SK-N-SH (cell line): ENCODE results near the gene PAX2. TPM values are rescaled to one million over a fixed set of nuclear protein-coding genes. Genes with fewer than 3 reads are reported as not detected.

Source experiments
- CTCF ChIA-PET: fragments of 300-600, 350-600 bp; formaldehyde crosslinking; extraction: SDS; loops from one replicate; lab custom pipeline; 2021; lab: Yijun Ruan, JAX
- POLR2A ChIA-PET: fragments of 350-600 bp; sonication (Branson Sonifier 250); formaldehyde crosslinking; extraction: SDS; loops from one replicate; lab custom pipeline; 2020; ENCODE audit warnings: antibody characterized with exemption, inconsistent platforms; lab: Yijun Ruan, JAX
- DNase-seq: peaks from one replicate; pipeline ENCODE4 v3.0.0; 2012
- H2AFZ ChIP-seq: fragments of 200-600 bp; sonication (generic); 2 replicates; pipeline ENCODE4 v1.8.1; 2016; ENCODE audit warnings: antibody characterized with exemption, mild to moderate bottlenecking, low read depth
- H3F3A ChIP-seq: fragments of 200-600 bp; sonication (generic); replicated peaks from 2 replicates; pipeline ENCODE3; 2016; ENCODE audit warnings: antibody characterized with exemption, mild to moderate bottlenecking; ENCODE audit not compliant: insufficient read depth
- H3K27ac ChIP-seq, 2 experiments: fragments of 200-500 bp in 1 of 2; fragments of 200-600 bp in 1 of 2; sonication (Bioruptor generic) in 1 of 2; sonication (generic), shearing (Covaris generic) in 1 of 2; 2 replicates each; pipeline versions ENCODE4 v1.5.1 to v1.6.1; 2014 to 2016; ENCODE audit warnings: low read depth in 2 of 2, inconsistent platforms in 1 of 2, low read length in 1 of 2, mild to moderate bottlenecking in 1 of 2, mixed read lengths in 1 of 2
- H3K27me3 ChIP-seq: fragments of 200-600 bp; sonication (generic), shearing (Covaris generic); 2 replicates; pipeline ENCODE4 v1.6.1; 2016; ENCODE audit warnings: mixed run types; ENCODE audit not compliant: insufficient read depth
- H3K36me3 ChIP-seq, 2 experiments: fragments of 200-500 bp in 1 of 2; fragments of 200-600 bp in 1 of 2; sonication (Bioruptor generic) in 1 of 2; sonication (generic) in 1 of 2; replicated peaks in 1 of 2; 2 replicates each; pipeline versions ENCODE3 to v1.5.1; 2014 to 2016; ENCODE audit warnings: low read length in 1 of 2, mild to moderate bottlenecking in 1 of 2; ENCODE audit not compliant: insufficient read depth in 2 of 2, control insufficient read depth in 1 of 2
- H3K4me1 ChIP-seq, 2 experiments: fragments of 200-500 bp in 1 of 2; fragments of 200-600 bp in 1 of 2; sonication (Bioruptor generic) in 1 of 2; sonication (generic), shearing (Covaris generic) in 1 of 2; 2 replicates each; pipeline versions ENCODE4 v1.5.1 to v1.6.1; 2014 to 2016; ENCODE audit warnings: low read depth in 1 of 2, low read length in 1 of 2, mixed run types in 1 of 2; ENCODE audit not compliant: insufficient read depth in 2 of 2, control insufficient read depth in 1 of 2
- H3K4me2 ChIP-seq: fragments of 200-600 bp; sonication (generic), shearing (Covaris generic); 2 replicates; pipeline ENCODE4 v1.6.1; 2017; ENCODE audit warnings: mixed run types
- H3K4me3 ChIP-seq, 2 experiments: fragments of 200-500 bp in 1 of 2; fragments of 200-600 bp in 1 of 2; sonication (Bioruptor generic) in 1 of 2; sonication (generic), shearing (Covaris generic) in 1 of 2; 2 replicates each; pipeline versions ENCODE4 v1.5.1 to v1.8.1; 2014 to 2016; ENCODE audit warnings: low read depth in 2 of 2, inconsistent platforms in 1 of 2, low read length in 1 of 2, mild to moderate bottlenecking in 1 of 2, mixed read lengths in 1 of 2, moderate library complexity in 1 of 2
- H3K79me2 ChIP-seq: fragments of 200-600 bp; sonication (generic); 2 replicates; pipeline ENCODE4 v1.8.1; 2017; ENCODE audit warnings: mild to moderate bottlenecking; ENCODE audit not compliant: insufficient read depth
- H3K9ac ChIP-seq: fragments of 200-600 bp; sonication (generic); 2 replicates; pipeline ENCODE4 v1.6.1; 2017; ENCODE audit warnings: mixed run types
- H3K9me2 ChIP-seq: fragments of 200-600 bp; sonication (generic); 2 replicates; pipeline ENCODE4 v1.6.1; 2017; ENCODE audit warnings: mixed run types
- H3K9me3 ChIP-seq: fragments of 200-600 bp; sonication (generic); 2 replicates; pipeline ENCODE4 v1.6.1; 2017; ENCODE audit warnings: mixed run types, mild to moderate bottlenecking, moderate library complexity
- H4K20me1 ChIP-seq: fragments of 200-600 bp; sonication (generic); 2 replicates; pipeline ENCODE4 v1.6.1; 2017; ENCODE audit warnings: mild to moderate bottlenecking, mixed run types; ENCODE audit not compliant: insufficient read depth
- CHD2 ChIP-seq: fragments of 150-350 bp; IDR thresholded peaks from 2 replicates; pipeline ENCODE4 v1.6.1; 2018; ENCODE audit warnings: low read length; ENCODE audit not compliant: partially characterized antibody
- CTCF ChIP-seq: fragments of 200-600 bp; sonication (generic); IDR thresholded peaks from 2 replicates; pipeline ENCODE4 v1.6.1; 2017; ENCODE audit warnings: antibody characterized with exemption, mild to moderate bottlenecking, moderate library complexity
- FOXJ3 ChIP-seq: sonication (generic); formaldehyde crosslinking; IDR thresholded peaks from 2 replicates; pipeline ENCODE4 v1.5.1; 2020; ENCODE audit warnings: mild to moderate bottlenecking, missing genetic modification reagents
- FOXM1 ChIP-seq: IDR thresholded peaks from 2 replicates; pipeline ENCODE4 v1.4.0; 2012; ENCODE audit warnings: low read depth, mild to moderate bottlenecking
- IRF3 ChIP-seq: fragments of 150-350 bp; IDR thresholded peaks from 2 replicates; pipeline ENCODE4 v1.6.1; 2016; ENCODE audit warnings: mild to moderate bottlenecking, low read depth, low read length
- NFIC ChIP-seq: IDR thresholded peaks from 2 replicates; pipeline ENCODE4 v1.4.0; 2012; ENCODE audit warnings: borderline replicate concordance
- NRF1 ChIP-seq: IDR thresholded peaks from 2 replicates; pipeline ENCODE4 v1.6.1; 2012; ENCODE audit warnings: low read depth, mild to moderate bottlenecking, low read length
- POLR2AphosphoS5 ChIP-seq: IDR thresholded peaks from 2 replicates; pipeline ENCODE4 v1.6.1; 2012; ENCODE audit warnings: low read depth, low read length
- RAD21 ChIP-seq: IDR thresholded peaks from 2 replicates; pipeline ENCODE4 v1.6.1; 2012; ENCODE audit warnings: mild to moderate bottlenecking, low read length
- RCOR1 ChIP-seq: fragments of 150-350 bp; IDR thresholded peaks from 2 replicates; pipeline ENCODE4 v1.6.1; 2017; ENCODE audit warnings: antibody characterized with exemption, low read length
- REST ChIP-seq: IDR thresholded peaks from 2 replicates; pipeline ENCODE4 v1.6.1; 2012; ENCODE audit warnings: mild to moderate bottlenecking, low read depth, low read length, moderate library complexity
- RXRA ChIP-seq: IDR thresholded peaks from 2 replicates; pipeline ENCODE4 v1.4.0; 2012; ENCODE audit warnings: low read depth, mild to moderate bottlenecking, borderline replicate concordance
- SIN3A ChIP-seq: IDR thresholded peaks from 2 replicates; pipeline ENCODE4 v1.6.1; 2012; ENCODE audit warnings: low read depth, mild to moderate bottlenecking, low read length, moderate library complexity, borderline replicate concordance
- TAF1 ChIP-seq: IDR thresholded peaks from 2 replicates; pipeline ENCODE4 v1.6.1; 2012; ENCODE audit warnings: low read depth, mild to moderate bottlenecking, low read length, moderate library complexity, borderline replicate concordance
- TEAD4 ChIP-seq: IDR thresholded peaks from 2 replicates; pipeline ENCODE4 v1.4.0; 2012; ENCODE audit warnings: mild to moderate bottlenecking, borderline replicate concordance; ENCODE audit not compliant: insufficient read depth
- USF2 ChIP-seq: fragments of 150-350 bp; IDR thresholded peaks from 2 replicates; pipeline ENCODE4 v1.6.1; 2017; ENCODE audit warnings: antibody characterized with exemption, low read length, low read depth, borderline replicate concordance
- YY1 ChIP-seq: IDR thresholded peaks from 2 replicates; pipeline ENCODE4 v1.4.0; 2012; ENCODE audit warnings: low read depth, mild to moderate bottlenecking
- WGBS: methylation state at CpG from one replicate; pipeline ENCODE4 v1.1.6; 2017; ENCODE audit warnings: low lambda C conversion rate; 5-methylcytosine and 5-hydroxymethylcytosine counted together
- polyA plus RNA-seq, 3 experiments: library from polyadenylated mRNA; depleted of rRNA; stranded (reverse); fragments of >200 nt; gene quantifications; 2 replicates each; pipeline ENCODE4 v1.2.3, GENCODE V29; 2012

Gene PAX2
- polyA plus RNA-seq, 1 of the 3 experiments (the other 2 are of a cell fraction), result not detected

GRCh38 chr10:100831742-100832141 is 86.4 kb downstream of the PAX2 start:
- Histone ChIP-seq H3K9me2 (no peaks in the 10 kb centered on the region), H3K9ac (no peak overlapping the region), H3K36me3 (no peaks in the 10 kb centered on the region), H3K27me3 (peaks cover 68% of the 10 kb centered on the region), H3K4me2 (no peak overlapping the region), H4K20me1 (no peaks in the 10 kb centered on the region), H3K4me1 (peaks cover 0 to 17% of the 10 kb centered on the region in 2 experiments; a peak in 1 of 4 replicates), H3F3A (no peaks in the 10 kb centered on the region), H2AFZ (no peak overlapping the region)
- WGBS, result 14% methylated on average over 1 of the region's 1 CpG
- TF ChIP-seq YY1, result no peak
- TF ChIP-seq FOXJ3 (CRISPR knock-in tag), result no peak
- TF ChIP-seq CHD2, result no peak
- TF ChIP-seq RCOR1, result no peak
- TF ChIP-seq RXRA, result no peak
- no peak for TF ChIP-seq NFIC
- TF ChIP-seq TAF1, result no peak
- TF ChIP-seq FOXM1, result no peak
- no peak for TF ChIP-seq POLR2AphosphoS5
- TF ChIP-seq USF2, result no peak
- no peak for TF ChIP-seq CTCF
- no peak for TF ChIP-seq RAD21
- TF ChIP-seq IRF3, result no peak
- TF ChIP-seq SIN3A, result no peak
- TF ChIP-seq NRF1, result no peak
- TF ChIP-seq, all 33 proteins: peak for 0
- Histone ChIP-seq H3K9me3 (no peaks in the 10 kb centered on the region), H3K4me3 (no peak overlapping the region), H3K27ac (no peak overlapping the region), H3K79me2 (no peaks in the 10 kb centered on the region)
- ChIA-PET POLR2A (no interaction called here), CTCF (interaction anchor here (1.1 to 6.5 kb wide), 4 partner anchors 40 to 313 kb away, joined by 3 to 33 read pairs (median 10); partner anchors contain the start of gene PAX2)
- DNase-seq, result no peak

- ChIA-PET CTCF (no interaction called here), POLR2A (no interaction called here)
- Histone ChIP-seq H3K79me2 (no peaks in the 10 kb centered on the region), H3K9ac (no peak overlapping the region), H4K20me1 (no peaks in the 10 kb centered on the region), H3K9me2 (no peaks in the 10 kb centered on the region), H3K4me3 (no peak overlapping the region), H2AFZ (no peak overlapping the region), H3F3A (no peaks in the 10 kb centered on the region), H3K27me3 (peaks cover 28% of the 10 kb centered on the region), H3K4me1 (no peaks in the 10 kb centered on the region), H3K36me3 (no peaks in the 10 kb centered on the region), H3K27ac (no peak overlapping the region), H3K9me3 (no peaks in the 10 kb centered on the region), H3K4me2 (no peak overlapping the region)
- 76% methylated on average over 7 of the region's 7 CpGs for WGBS
- no peak for DNase-seq
- no peak for TF ChIP-seq REST
- no peak for TF ChIP-seq TEAD4
- no peak for TF ChIP-seq IRF3
- TF ChIP-seq, all 33 proteins: peak for 0
These were observed 90.4 kb downstream of the PAX2 start for GRCh38 chr10:100835810-100836209.
